ENCODE measurements around the gene NCKAP5. TPM values are rescaled to one million over a fixed set of nuclear protein-coding genes. Genes with fewer than 3 reads are reported as not detected.

The NCKAP5 gene
- total RNA-seq, 2 experiments from 2014 or later, result not detected

GRCh38 chr2:133589456-133589855 lies 21.2 kb upstream of the NCKAP5 start:
- ChIA-PET CTCF (no interaction called here), POLR2A (no interaction called here)
- intact Hi-C loops (cut with micrococcal nuclease), result no loop called here
- Mint-ChIP-seq H3K36me3 (ENCODE audit: low read depth) (no peaks in the 10 kb centered on the region), H3K27ac (no peak overlapping the region), H3K4me3 (no peak overlapping the region), H3K27me3 (peaks cover 3% of the 10 kb centered on the region), H3K9me3 (no peaks in the 10 kb centered on the region), H3K4me1 (ENCODE audit: low read depth) (no peaks in the 10 kb centered on the region)
- no peak for TF ChIP-seq CTCF (IDR thresholded peaks at IDR 0.05)
- ATAC-seq (no peak), DNase-seq (no peak)

- Mint-ChIP-seq H3K27ac (no peak overlapping the region), H3K9me3 (no peaks in the 10 kb centered on the region), H3K4me1 (ENCODE audit: low read depth) (no peaks in the 10 kb centered on the region), H3K36me3 (ENCODE audit: low read depth) (no peaks in the 10 kb centered on the region), H3K27me3 (peaks cover 3% of the 10 kb centered on the region), H3K4me3 (no peak overlapping the region)
- intact Hi-C loops (cut with micrococcal nuclease), result no loop called here
- ChIA-PET POLR2A (no interaction called here), CTCF (no interaction called here)
- no peak for TF ChIP-seq CTCF (IDR thresholded peaks at IDR 0.05)
- DNase-seq (no peak), ATAC-seq (no peak)
Measured at GRCh38 chr2:133588144-133588543, 19.9 kb upstream of the NCKAP5 start.

- Mint-ChIP-seq H3K9me3 (no peaks in the 10 kb centered on the region), H3K27ac (no peak overlapping the region), H3K4me3 (no peak overlapping the region), H3K27me3 (peaks cover 3% of the 10 kb centered on the region), H3K36me3 (ENCODE audit: low read depth) (no peaks in the 10 kb centered on the region), H3K4me1 (ENCODE audit: low read depth) (no peaks in the 10 kb centered on the region)
- ChIA-PET CTCF (no interaction called here), POLR2A (no interaction called here)
- intact Hi-C loops (cut with micrococcal nuclease), result no loop called here
- TF ChIP-seq CTCF (IDR thresholded peaks at IDR 0.05), result no peak
- ATAC-seq, result no peak
- DNase-seq, result no peak
Measured at GRCh38 chr2:133586978-133587377, 18.7 kb upstream of the NCKAP5 start.

- CTCF ChIA-PET, result no interaction called here
- no peak for TF ChIP-seq CTCF (IDR thresholded peaks at IDR 0.05)
- intact Hi-C loops (cut with micrococcal nuclease), result no loop called here
- Mint-ChIP-seq H3K4me1 (ENCODE audit: low read depth) (no peaks in the 10 kb centered on the region), H3K9me3 (no peaks in the 10 kb centered on the region), H3K4me3 (no peak overlapping the region), H3K27me3 (no peaks in the 10 kb centered on the region), H3K27ac (no peak overlapping the region), H3K36me3 (ENCODE audit: low read depth) (no peaks in the 10 kb centered on the region)
- POLR2A ChIA-PET, result no interaction called here
- DNase-seq (no peak), ATAC-seq (no peak)
Measured at GRCh38 chr2:133581010-133581760, 12.9 kb upstream of the NCKAP5 start.

- DNase-seq (no peak), ATAC-seq (no peak)
- no peaks in the 10 kb centered on the region for H3K27me3 Mint-ChIP-seq
- intact Hi-C loops (cut with micrococcal nuclease), result no loop called here
- no peaks in the 10 kb centered on the region for H3K36me3 Mint-ChIP-seq (ENCODE audit: low read depth)
- no peak overlapping the region for H3K27ac Mint-ChIP-seq
- H3K4me3 Mint-ChIP-seq, result no peak overlapping the region
- no peaks in the 10 kb centered on the region for H3K9me3 Mint-ChIP-seq
- CTCF ChIA-PET, result no interaction called here
- TF ChIP-seq CTCF (IDR thresholded peaks at IDR 0.05), result no peak
- no peaks in the 10 kb centered on the region for H3K4me1 Mint-ChIP-seq (ENCODE audit: low read depth)
- POLR2A ChIA-PET, result no interaction called here
Measured at GRCh38 chr2:133579274-133579673, 11.0 kb upstream of the NCKAP5 start.
